Activated T-helper 2 cell treated with anti-CD3 and anti-CD28 coated beads, Interferon-gamma antibody, Interleukin-2, Interleukin-4, amounts not matched to agents 10 μg/mL and 5 μg/mL and 100 μg/mL, durations not matched to agents 14 hours and 24 hours and 36 hours (primary cell): Measurements from ENCODE around the gene TSPAN31. TPM values are rescaled to one million over a fixed set of nuclear protein-coding genes. Genes with fewer than 3 reads are reported as not detected.

Experiments used
- DNase-seq: peaks from one replicate; pipeline ENCODE4 v3.0.0; 2021; ENCODE audit warnings: low spot score
- H3K27ac Mint-ChIP-seq: one replicate; pipeline ENCODE4 v1.8.0; 2021; ENCODE audit warnings: mixed read lengths
- H3K27me3 Mint-ChIP-seq: one replicate; pipeline ENCODE4 v1.8.0; 2021; ENCODE audit warnings: low read depth, mixed read lengths
- H3K36me3 Mint-ChIP-seq: one replicate; pipeline ENCODE4 v1.8.0; 2021; ENCODE audit warnings: low read depth, mixed read lengths
- H3K4me1 Mint-ChIP-seq: one replicate; pipeline ENCODE4 v1.8.0; 2021; ENCODE audit warnings: low read depth, mixed read lengths
- H3K4me3 Mint-ChIP-seq: one replicate; pipeline ENCODE4 v1.8.0; 2021; ENCODE audit warnings: low read depth, mild to moderate bottlenecking, moderate library complexity, mixed read lengths
- H3K9me3 Mint-ChIP-seq: one replicate; pipeline ENCODE4 v1.8.0; 2021; ENCODE audit warnings: mixed read lengths
- intact Hi-C: fragments of 100-400 bp; cut with micrococcal nuclease; formaldehyde crosslinking; loops from one replicate; pipeline ENCODE4 v1.15.1; 2023
- total RNA-seq: library from RNA; stranded (reverse); gene quantifications from 2 replicates; pipeline ENCODE4 v1.2.3, GENCODE V29; 2022

TSPAN31 gene
- total RNA-seq, 1 donor from 2014 or later: 27.0 TPM

DNA sequence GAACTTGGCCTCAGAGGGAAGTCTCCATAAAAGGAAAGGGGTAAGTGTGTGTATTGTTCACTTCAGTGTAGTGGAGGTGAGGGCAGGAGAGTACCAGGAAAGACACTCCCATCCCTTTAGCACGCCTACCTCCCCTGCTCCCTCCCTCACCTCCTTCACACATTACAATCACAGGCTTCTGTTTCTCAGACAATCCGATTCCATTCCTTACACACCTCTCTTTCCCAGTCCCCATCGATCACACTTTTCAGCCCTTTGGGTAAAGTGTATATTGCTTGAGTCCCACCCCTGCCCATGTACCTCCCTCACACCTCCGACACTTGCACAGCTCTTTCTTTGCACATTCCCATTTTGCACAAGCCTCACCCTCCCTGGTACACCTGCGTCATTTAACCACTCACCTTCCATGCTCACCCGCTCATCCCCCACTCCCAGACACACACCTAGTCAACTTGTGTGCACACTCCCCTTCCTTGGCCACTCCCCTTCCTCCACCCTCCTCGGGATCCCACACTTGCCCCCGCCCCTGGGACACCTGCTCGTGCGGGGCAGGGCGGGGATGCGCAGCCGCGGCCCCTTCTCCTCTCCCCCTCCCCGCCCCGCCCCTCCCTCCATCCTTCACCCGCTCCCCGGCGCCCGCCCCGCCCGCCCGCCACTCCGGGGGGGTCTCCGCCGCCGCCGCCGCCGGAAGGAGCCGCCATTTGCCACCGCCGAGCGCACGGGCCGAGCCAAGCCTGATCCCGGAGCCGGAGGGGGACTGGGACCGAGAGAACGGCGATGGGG lies 9.8 kb downstream of the TSPAN31 start, which contains the start of gene MARCHF9:
Gene MARCHF9, plus strand, starts transcription at position 693 of the 783 bp plus-strand sequence. CDS start 426 bp downstream, outside the sequence.
- Mint-ChIP-seq H3K36me3 (peaks cover 41% of the 10 kb centered on the region), H3K4me1 (peaks cover 55% of the 10 kb centered on the region), H3K27me3 (peaks cover 2% of the 10 kb centered on the region), H3K27ac (peak within 1 kb of the TSS; percentile 41), H3K4me3 (peak within 1 kb of the TSS; percentile 87), H3K9me3 (no peaks in the 10 kb centered on the region)
- intact Hi-C loops: loop anchor here (5.0 kb wide), 1 partner anchor 153 kb away; no protein-coding TSS in a partner anchor
- peak; percentile 81 for DNase-seq

DNA sequence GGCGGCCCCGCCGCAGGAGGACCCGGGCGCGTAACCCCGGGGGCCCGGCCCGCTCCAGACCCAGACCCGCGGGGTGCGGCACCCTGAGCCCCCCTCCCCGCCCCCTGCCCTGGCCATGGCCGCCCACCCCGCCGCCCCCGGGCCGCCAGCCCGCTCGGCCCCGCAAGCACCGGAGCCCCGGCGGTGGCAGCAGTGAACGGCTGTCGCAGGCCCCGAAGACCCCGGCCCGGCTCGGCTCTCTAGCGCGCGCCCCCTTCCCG lies 10.3 kb downstream of the TSPAN31 start:
- peaks cover 43% of the 10 kb centered on the region for H3K36me3 Mint-ChIP-seq
- H3K9me3 Mint-ChIP-seq: no peaks in the 10 kb centered on the region
- DNase-seq: no peak
- no peak overlapping the region for H3K27ac Mint-ChIP-seq
- H3K27me3 Mint-ChIP-seq: peaks cover 2% of the 10 kb centered on the region
- peaks cover 55% of the 10 kb centered on the region for H3K4me1 Mint-ChIP-seq
- intact Hi-C loops: loop anchor here (5.0 kb wide), 1 partner anchor 152 kb away; no protein-coding TSS in a partner anchor
- no peak overlapping the region for H3K4me3 Mint-ChIP-seq

DNA sequence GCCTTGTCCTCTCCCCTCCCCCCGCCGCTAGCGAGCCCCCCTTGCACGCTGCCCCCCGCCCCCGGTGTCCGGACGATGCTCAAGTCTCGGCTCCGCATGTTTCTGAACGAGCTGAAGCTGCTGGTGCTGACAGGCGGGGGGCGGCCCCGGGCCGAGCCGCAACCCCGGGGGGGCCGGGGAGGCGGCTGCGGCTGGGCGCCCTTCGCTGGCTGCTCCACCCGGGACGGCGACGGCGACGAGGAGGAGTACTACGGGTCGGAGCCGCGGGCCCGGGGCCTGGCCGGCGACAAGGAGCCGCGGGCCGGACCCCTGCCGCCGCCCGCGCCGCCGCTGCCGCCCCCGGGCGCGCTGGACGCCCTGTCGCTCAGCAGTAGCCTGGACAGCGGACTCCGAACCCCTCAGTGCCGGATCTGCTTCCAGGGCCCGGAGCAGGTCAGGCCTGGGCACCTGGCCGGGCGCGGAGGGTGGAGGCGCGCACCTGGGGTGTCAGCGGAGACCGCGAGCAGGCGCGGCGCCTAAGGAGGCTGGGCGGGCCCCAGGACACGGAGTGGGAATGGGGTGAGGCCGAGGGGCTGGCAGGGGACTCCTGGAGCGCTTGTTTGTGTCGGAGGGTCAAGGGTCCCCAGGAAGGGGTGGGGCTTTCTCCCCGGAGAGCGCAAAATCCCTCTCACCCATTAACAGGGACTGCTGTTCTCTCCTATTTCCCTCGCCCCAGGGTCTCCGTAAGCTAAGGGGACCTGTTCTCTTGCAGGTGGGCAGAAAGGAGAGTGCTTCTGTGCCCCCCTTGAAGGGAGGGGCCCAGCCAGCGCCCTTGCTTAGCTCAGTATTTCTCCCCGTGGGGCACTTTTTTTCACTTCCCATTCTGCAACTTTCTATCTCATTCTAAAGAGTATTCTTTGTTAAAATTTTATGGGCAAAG lies 10.9 kb downstream of the TSPAN31 start:
- peaks cover 39% of the 10 kb centered on the region for H3K36me3 Mint-ChIP-seq
- intact Hi-C loops: loop anchor here (1.0 to 5.0 kb wide), 2 partner anchors 27 to 152 kb away; partner anchors contain the start of gene TSFM
- peaks cover 2% of the 10 kb centered on the region for H3K27me3 Mint-ChIP-seq
- DNase-seq: no peak
- no peaks in the 10 kb centered on the region for H3K9me3 Mint-ChIP-seq
- H3K4me3 Mint-ChIP-seq: peak overlapping the region; percentile 84
- peaks cover 51% of the 10 kb centered on the region for H3K4me1 Mint-ChIP-seq
- H3K27ac Mint-ChIP-seq: no peak overlapping the region

- peaks cover 38% of the 10 kb centered on the region for H3K36me3 Mint-ChIP-seq
- H3K9me3 Mint-ChIP-seq: no peaks in the 10 kb centered on the region
- intact Hi-C loops: loop anchor here (1.0 to 5.0 kb wide), 2 partner anchors 26 to 151 kb away; partner anchors contain the start of gene TSFM
- peaks cover 2% of the 10 kb centered on the region for H3K27me3 Mint-ChIP-seq
- H3K27ac Mint-ChIP-seq: peak overlapping the region; percentile 51
- H3K4me1 Mint-ChIP-seq: peaks cover 43% of the 10 kb centered on the region
- H3K4me3 Mint-ChIP-seq: peak overlapping the region; percentile 84
- DNase-seq: peak; percentile 64
Observed at GRCh38 chr12:57756406-57757341, 11.8 kb downstream of the TSPAN31 start.

DNA sequence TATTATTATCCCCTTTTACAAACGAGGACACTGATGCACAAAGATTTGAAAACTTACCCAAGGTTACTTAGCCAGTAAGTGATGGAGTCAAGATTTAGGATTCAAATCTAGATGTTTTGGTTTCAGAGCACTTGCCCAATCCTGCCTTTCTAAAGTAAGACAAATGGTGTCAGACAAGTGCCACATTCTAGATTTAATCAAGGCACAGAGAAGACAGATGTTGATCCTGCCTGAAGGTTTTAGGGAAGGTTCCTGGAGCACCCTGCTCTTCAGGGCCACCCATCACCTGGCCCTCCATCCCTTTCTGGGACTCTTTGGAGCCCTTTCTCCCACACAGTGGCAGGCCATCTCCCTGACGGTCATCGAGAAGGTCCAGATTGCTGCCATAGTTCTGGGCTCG lies 12.9 kb downstream of the TSPAN31 start:
- Mint-ChIP-seq H3K36me3 (peaks cover 37% of the 10 kb centered on the region), H3K4me1 (peaks cover 37% of the 10 kb centered on the region), H3K4me3 (no peak overlapping the region), H3K27ac (no peak overlapping the region), H3K9me3 (no peaks in the 10 kb centered on the region), H3K27me3 (peaks cover 2% of the 10 kb centered on the region)
- intact Hi-C loops: loop anchor here (5.0 kb wide), 1 partner anchor 150 kb away; no protein-coding TSS in a partner anchor
- no peak for DNase-seq

- Mint-ChIP-seq H3K27ac (no peak overlapping the region), H3K36me3 (peaks cover 45% of the 10 kb centered on the region), H3K9me3 (no peaks in the 10 kb centered on the region), H3K4me1 (peaks cover 29% of the 10 kb centered on the region), H3K27me3 (peaks cover 2% of the 10 kb centered on the region), H3K4me3 (no peak overlapping the region)
- intact Hi-C loops: loop anchor here (5.0 kb wide), 1 partner anchor 149 kb away; no protein-coding TSS in a partner anchor
- DNase-seq: no peak
Observed at GRCh38 chr12:57758552-57759359, 13.9 kb downstream of the TSPAN31 start.

GRCh38 chr12:57759360-57759980 lies 14.6 kb downstream of the TSPAN31 start:
- intact Hi-C loops: loop anchor here (5.0 kb wide), 1 partner anchor 148 kb away; no protein-coding TSS in a partner anchor
- Mint-ChIP-seq H3K4me3 (no peak overlapping the region), H3K4me1 (peaks cover 25% of the 10 kb centered on the region), H3K27ac (no peak overlapping the region), H3K27me3 (peaks cover 2% of the 10 kb centered on the region), H3K36me3 (peaks cover 49% of the 10 kb centered on the region), H3K9me3 (no peaks in the 10 kb centered on the region)
- no peak for DNase-seq

DNA sequence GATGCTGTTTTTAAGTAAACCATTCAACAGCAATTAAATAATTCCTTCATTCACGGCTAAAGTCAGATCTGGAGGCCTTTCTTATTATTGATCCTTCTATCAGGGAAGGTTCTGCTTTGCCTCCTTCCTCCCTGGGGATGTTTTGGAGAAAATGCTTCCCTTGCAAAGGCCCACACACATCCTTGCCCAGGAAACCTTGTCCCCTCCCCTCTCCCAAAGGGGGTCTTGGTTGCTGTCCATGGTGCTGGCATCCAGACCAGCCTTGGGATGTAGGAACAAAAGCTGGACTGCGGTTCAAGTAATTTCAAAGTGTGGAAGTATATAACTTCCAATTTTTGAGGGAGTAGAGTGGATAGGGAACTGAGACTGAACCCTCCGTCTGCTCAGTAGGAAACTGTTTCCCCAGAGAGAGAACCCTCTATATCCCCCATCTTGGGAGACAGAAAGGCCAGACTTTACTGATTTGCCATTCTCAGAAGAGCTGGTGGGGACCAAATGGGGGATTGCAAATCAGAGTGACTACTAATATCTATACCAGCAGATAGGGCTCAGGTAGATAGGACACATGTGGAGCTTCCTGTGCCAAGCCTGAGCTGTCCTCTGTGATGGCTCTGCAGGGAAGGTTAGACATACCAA lies 15.6 kb downstream of the TSPAN31 start:
- no peak overlapping the region for H3K4me3 Mint-ChIP-seq
- peaks cover 26% of the 10 kb centered on the region for H3K4me1 Mint-ChIP-seq
- H3K36me3 Mint-ChIP-seq: peaks cover 49% of the 10 kb centered on the region
- H3K27ac Mint-ChIP-seq: no peak overlapping the region
- H3K27me3 Mint-ChIP-seq: peaks cover 2% of the 10 kb centered on the region
- H3K9me3 Mint-ChIP-seq: no peaks in the 10 kb centered on the region
- no peak for DNase-seq
- intact Hi-C loops: no loop called here

- H3K27me3 Mint-ChIP-seq: peaks cover 5% of the 10 kb centered on the region
- DNase-seq: no peak
- no peaks in the 10 kb centered on the region for H3K9me3 Mint-ChIP-seq
- intact Hi-C loops: no loop called here
- peaks cover 49% of the 10 kb centered on the region for H3K36me3 Mint-ChIP-seq
- H3K4me1 Mint-ChIP-seq: peaks cover 25% of the 10 kb centered on the region
- no peak overlapping the region for H3K4me3 Mint-ChIP-seq
- H3K27ac Mint-ChIP-seq: no peak overlapping the region
Observed at GRCh38 chr12:57761391-57761998, 16.7 kb downstream of the TSPAN31 start.

DNA sequence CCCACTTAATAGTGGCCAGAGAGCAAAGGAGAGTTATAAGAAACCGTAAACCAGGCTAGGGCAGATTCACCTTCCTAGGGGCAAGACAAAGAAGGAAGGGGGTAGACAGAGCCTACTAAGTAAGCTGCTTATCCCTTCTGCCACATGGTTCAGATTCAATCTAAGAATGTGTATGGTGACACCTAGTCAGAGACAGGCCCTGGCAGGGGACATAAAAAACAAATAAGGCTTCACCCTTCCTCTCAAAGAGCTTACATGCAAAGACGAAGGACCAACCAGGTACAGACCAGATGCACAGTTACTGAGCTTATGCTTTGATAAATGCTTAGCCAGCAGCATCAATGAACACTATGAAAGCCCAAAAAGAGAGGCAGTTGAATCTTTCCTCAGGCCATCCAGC lies 17.6 kb downstream of the TSPAN31 start:
- intact Hi-C loops: no loop called here
- Mint-ChIP-seq H3K27ac (no peak overlapping the region), H3K4me3 (no peak overlapping the region), H3K4me1 (peaks cover 21% of the 10 kb centered on the region), H3K27me3 (peaks cover 5% of the 10 kb centered on the region), H3K9me3 (no peaks in the 10 kb centered on the region), H3K36me3 (peaks cover 43% of the 10 kb centered on the region)
- DNase-seq: no peak
